GM21381 (cell line): ENCODE results near the gene HIVEP2.

ENCODE experiments used
- ATAC-seq: cut with Tn5 transposase; IDR thresholded peaks from one replicate; pipeline ENCODE4 v1.9.1; 2021; ENCODE audit warnings: mild to moderate bottlenecking, moderate library complexity; ENCODE audit not compliant: unreplicated experiment

HIVEP2 gene

GRCh38 chr6:142918339-142919042, 26.5 kb downstream of the HIVEP2 start:
- ATAC-seq = no peak

GRCh38 chr6:142916881-142917280, 28.1 kb downstream of the HIVEP2 start:
- no peak for ATAC-seq

GRCh38 chr6:142914937-142915697, 29.9 kb downstream of the HIVEP2 start:
- no peak for ATAC-seq

GRCh38 chr6:142914369-142914768, 30.6 kb downstream of the HIVEP2 start:
- no peak for ATAC-seq

- ATAC-seq = peak; percentile 92
These were observed 31.4 kb downstream of the HIVEP2 start for GRCh38 chr6:142913511-142914047.

- peak; percentile 52 for ATAC-seq
These were observed 31.9 kb downstream of the HIVEP2 start for GRCh38 chr6:142913036-142913510.

- ATAC-seq = no peak
These were observed 32.9 kb downstream of the HIVEP2 start for GRCh38 chr6:142912125-142912524.

GRCh38 chr6:142911430-142911829, 33.5 kb downstream of the HIVEP2 start:
- no peak for ATAC-seq

GRCh38 chr6:142909686-142910085, 35.3 kb downstream of the HIVEP2 start:
- no peak for ATAC-seq

- no peak for ATAC-seq
These were observed 36.7 kb downstream of the HIVEP2 start for GRCh38 chr6:142908235-142908634.

GRCh38 chr6:142907544-142907943, 37.4 kb downstream of the HIVEP2 start:
- peak; percentile 10 for ATAC-seq

- ATAC-seq = peak; percentile 65
These were observed 38.0 kb downstream of the HIVEP2 start for GRCh38 chr6:142906945-142907470.

GRCh38 chr6:142903812-142904211, 41.2 kb downstream of the HIVEP2 start:
- no peak for ATAC-seq

- ATAC-seq = peak; percentile 71
These were observed 42.3 kb downstream of the HIVEP2 start for GRCh38 chr6:142902636-142903053.

GRCh38 chr6:142901611-142902010, 43.4 kb downstream of the HIVEP2 start:
- no peak for ATAC-seq

- no peak for ATAC-seq
These were observed 44.6 kb downstream of the HIVEP2 start for GRCh38 chr6:142900227-142900971.

GRCh38 chr6:142898927-142899895, 45.8 kb downstream of the HIVEP2 start:
- no peak for ATAC-seq

- ATAC-seq = no peak
These were observed 47.3 kb downstream of the HIVEP2 start for GRCh38 chr6:142897659-142898058.

GRCh38 chr6:142896732-142897131, 48.2 kb downstream of the HIVEP2 start:
- no peak for ATAC-seq

GRCh38 chr6:142893088-142893487, 51.9 kb downstream of the HIVEP2 start:
- ATAC-seq = no peak
